GM18909 (cell line): ENCODE data around the gene CRP.
"Not testable (repeated sequence)": the region's sequence is repeated elsewhere in the genome, so short reads cannot be mapped to it uniquely, and the experiment has no call there.

Experiments
- ATAC-seq: cut with Tn5 transposase; IDR thresholded peaks from one replicate; pipeline ENCODE4 v1.9.1; 2021; ENCODE audit warnings: mild to moderate bottlenecking; ENCODE audit not compliant: unreplicated experiment, poor library complexity

CRP gene

GRCh38 chr1:159704481-159704880 is 9.9 kb downstream of the CRP start:
- ATAC-seq, result no peak

- no peak for ATAC-seq
Measured at GRCh38 chr1:159700312-159700711, 14.1 kb downstream of the CRP start.

- no peak for ATAC-seq
Measured at GRCh38 chr1:159699653-159700052, 14.7 kb downstream of the CRP start.

- ATAC-seq, result no peak
Measured at GRCh38 chr1:159699246-159699645, 15.1 kb downstream of the CRP start.

- no peak for ATAC-seq
Measured at GRCh38 chr1:159687511-159687910, 26.9 kb downstream of the CRP start.

GRCh38 chr1:159686599-159687299 is 27.6 kb downstream of the CRP start:
- no peak for ATAC-seq

- ATAC-seq, result no peak
Measured at GRCh38 chr1:159678939-159679338, 35.5 kb downstream of the CRP start.

- ATAC-seq, result no peak
Measured at GRCh38 chr1:159675046-159675445, 39.3 kb downstream of the CRP start.

- ATAC-seq, result not testable (repeated sequence)
Measured at GRCh38 chr1:159672390-159672789, 42.0 kb downstream of the CRP start.

GRCh38 chr1:159669338-159669737 is 45.1 kb downstream of the CRP start:
- no peak for ATAC-seq

GRCh38 chr1:159668739-159669138 is 45.6 kb downstream of the CRP start:
- ATAC-seq, result no peak

GRCh38 chr1:159664247-159664646 is 50.1 kb downstream of the CRP start:
- no peak for ATAC-seq

GRCh38 chr1:159663552-159663951 is 50.8 kb downstream of the CRP start:
- ATAC-seq, result no peak
